GM18511 (cell line): ENCODE measurements around the gene RERE.
"Not testable (repeated sequence)": the region's sequence is repeated elsewhere in the genome, so short reads cannot be mapped to it uniquely, and the experiment has no call there.

Experiments used
- ATAC-seq: cut with Tn5 transposase; IDR thresholded peaks from one replicate; pipeline ENCODE4 v1.9.1; 2021; ENCODE audit warnings: mild to moderate bottlenecking, moderate library complexity; ENCODE audit not compliant: unreplicated experiment

The RERE gene

DNA sequence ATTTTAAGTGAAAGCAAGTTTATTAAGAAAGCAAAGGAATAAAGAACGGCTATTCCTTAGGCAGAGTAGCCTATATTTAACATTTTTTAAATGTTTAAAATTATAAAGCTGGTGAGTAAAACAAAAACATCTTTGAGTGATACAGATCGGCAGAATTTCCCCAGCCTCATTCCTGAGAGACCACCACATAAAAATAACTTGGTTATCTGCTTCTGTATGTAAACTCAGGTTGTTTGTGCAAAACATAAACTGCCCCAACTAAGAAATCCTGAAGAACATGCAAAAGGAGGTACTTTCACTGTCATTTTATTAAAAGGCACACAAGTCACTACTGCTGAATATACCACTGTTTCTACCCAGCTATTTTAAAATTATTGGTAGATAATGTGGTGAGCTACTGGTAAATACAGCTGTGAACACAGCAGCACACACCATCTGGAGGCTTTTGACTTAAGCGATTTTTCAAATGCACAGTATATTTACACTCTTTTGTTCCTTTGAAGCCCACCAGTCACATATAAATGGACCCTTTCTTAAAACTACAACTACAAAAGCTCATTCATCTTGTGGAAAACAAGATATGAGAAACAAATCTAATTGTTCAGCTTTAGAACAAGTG is 119.3 kb downstream of the RERE start:
- ATAC-seq, result no peak

- not testable (repeated sequence) for ATAC-seq
Measured at GRCh38 chr1:8695442-8695841, 122.0 kb downstream of the RERE start.

GRCh38 chr1:8693107-8693506 is 124.3 kb downstream of the RERE start:
- no peak for ATAC-seq

DNA sequence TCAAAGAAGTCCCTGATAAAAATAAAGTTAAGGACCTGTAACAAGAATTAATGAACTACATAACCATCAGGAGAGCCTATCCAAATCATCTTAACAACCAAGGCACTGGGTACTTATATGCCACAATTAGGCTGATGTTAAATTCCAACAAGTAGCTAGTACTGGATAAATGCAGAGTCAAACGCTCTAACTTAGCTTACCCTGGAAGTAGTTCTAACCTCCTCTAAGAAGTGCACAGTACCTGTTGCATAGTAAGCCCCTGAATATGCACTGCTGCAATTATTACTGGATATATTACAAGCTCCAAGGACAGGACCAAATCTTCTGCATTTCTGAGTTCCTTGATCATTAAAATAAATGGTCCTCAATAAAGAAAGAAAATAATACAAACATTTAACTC is 125.8 kb downstream of the RERE start:
- ATAC-seq, result no peak

DNA sequence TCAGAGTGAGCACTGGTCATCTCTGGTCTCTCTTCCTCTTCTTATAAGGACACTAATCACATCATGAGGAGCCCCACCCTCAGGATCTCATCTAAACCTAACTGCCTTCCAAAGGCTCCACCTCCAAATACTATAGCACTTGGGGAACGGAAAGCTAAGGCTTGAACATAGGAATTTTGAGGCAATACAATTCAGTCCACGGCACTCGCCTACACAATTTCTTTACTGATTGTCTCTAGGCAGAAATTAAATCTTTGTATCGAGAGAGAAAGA is 127.3 kb downstream of the RERE start:
- no peak for ATAC-seq

- ATAC-seq, result no peak
Measured at GRCh38 chr1:8689431-8690252, 127.8 kb downstream of the RERE start.

DNA sequence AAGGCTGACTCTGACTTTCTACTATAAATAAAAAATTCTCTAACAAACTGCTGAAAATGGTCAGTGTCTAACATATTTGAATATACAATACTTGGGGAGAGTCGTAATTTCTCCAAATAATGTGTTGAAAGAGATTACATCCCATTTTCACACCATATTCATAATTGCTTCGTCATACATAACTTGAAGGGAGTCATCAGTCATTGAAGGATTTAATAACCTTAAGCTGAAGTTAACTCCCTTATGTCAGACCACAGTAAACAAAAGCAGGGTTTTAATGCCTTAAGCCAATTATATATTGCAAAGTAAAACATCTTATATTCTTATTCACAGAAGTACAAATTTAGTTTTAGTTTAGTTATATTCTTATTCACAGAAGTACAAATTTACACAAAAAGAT is 129.9 kb downstream of the RERE start:
- ATAC-seq, result no peak

DNA sequence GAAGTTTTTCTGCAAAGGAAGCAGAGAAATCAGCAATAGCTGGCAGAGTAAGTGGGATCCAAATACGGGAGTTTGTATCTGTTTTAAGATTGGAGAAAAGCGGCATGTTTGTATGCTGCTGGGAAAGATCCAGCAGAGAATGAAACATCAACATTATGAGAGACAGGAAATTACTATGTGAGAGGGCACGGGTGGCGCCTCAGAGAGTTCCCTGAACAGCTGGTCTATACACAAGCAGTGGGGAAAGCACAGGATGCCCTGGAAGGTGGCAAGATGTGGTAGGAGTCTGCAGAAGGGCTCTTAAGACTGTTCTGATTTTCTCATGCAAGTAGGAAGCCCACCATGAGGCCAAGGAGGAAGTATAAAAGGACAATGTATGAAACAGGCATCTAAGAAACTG is 130.4 kb downstream of the RERE start:
- no peak for ATAC-seq

DNA sequence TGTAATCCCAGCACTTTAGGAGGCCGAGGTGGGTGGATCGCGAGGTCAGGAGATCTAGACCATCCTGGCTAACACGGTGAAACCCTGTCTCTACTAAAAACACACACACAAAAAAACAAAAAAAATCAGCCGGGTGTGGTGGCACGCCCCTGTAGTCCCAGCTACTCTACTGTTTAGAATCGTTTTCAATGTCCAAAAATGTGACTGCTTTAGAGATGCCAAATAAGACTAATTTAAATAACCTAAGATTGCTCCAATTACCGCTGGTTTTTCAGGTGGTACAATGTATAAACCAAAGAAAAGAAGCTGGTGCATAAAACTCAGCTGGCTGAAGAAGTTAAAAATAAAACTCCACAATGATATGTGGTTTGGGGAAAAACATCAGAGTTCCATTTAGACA is 132.0 kb downstream of the RERE start:
- no peak for ATAC-seq

DNA sequence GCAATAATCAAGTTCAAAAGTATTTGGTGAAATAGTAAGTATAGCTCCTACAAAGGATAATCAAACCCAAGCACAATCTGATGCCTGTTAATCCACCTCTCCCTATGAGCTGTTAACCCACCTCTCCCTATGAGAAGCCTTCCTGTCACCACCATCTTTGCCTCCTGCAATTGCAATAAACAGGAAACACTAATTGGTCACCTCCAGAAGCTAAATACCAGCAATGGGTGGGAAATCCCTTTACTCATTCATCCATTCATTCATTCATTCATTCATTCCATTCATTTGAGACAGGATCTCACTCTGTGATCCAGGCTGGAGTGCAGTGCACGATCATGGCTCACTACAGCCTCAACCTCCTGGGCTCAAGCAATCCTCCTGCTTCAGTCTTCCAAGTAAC is 132.8 kb downstream of the RERE start:
- no peak for ATAC-seq

- ATAC-seq, result no peak
Measured at GRCh38 chr1:8682573-8682972, 134.9 kb downstream of the RERE start.

DNA sequence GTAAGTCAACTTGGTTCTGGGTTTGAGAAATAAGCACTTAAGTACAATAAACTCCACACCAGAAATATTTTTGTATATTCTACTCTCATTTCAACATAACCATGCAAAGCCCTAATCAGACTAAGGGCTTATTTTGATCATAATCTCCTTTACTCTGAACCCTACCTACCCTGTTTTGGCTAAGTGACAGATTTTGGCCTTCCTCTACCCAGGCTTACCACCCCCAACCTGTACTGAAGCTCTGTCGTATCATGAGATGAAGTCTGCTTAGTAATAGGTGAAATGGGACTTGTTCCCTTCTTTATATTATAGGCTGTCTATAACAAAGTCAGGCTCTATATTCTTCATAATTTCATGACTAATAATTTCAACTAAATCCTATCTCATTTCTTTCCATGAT is 135.5 kb downstream of the RERE start:
- no peak for ATAC-seq

DNA sequence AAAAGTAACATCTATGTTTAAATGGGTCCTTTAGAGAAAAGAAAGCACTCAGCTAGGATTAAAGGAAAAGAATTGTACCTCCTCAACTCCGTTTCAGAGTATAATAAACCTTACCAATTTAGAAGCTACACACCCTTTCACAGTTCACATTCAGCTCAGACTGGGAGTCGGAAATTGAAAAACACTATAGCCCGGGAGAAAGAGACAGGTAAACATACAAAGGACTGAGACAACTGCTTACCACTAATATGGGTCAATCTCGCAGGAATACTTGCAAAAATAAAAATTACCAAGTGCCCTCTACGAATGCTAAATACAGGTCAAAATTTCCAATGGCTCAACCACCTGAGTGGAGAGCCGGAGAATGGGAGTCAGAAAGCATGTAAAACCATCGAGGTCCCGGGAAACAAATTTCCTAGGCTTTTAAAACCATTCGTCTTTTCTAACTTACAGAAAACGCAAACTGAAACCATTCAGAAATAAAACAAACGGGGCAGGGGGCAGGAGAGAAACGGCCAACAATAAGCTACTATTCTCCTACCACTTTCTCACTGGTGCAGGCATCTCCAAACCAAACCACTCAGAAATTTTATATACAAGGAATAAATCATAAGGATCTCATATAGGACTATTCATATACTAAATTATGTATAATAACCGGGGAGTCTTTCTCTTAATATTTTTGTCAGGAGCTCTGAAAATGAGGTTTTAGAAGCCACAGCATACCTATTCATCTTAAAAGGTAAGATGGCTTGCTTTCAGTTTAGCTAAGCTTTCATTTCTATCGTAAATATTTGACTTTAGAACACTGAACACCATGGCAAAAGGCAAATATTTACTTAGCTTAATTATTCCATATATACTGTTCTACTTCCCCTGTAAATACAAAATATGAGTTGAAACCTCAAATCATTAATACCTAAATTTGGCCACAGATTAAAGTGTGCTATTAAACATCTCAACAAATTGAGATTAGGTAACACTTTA is 136.5 kb downstream of the RERE start:
- ATAC-seq, result no peak

- no peak for ATAC-seq
Measured at GRCh38 chr1:8679929-8680663, 137.3 kb downstream of the RERE start.

- ATAC-seq, result no peak
Measured at GRCh38 chr1:8679395-8679800, 138.0 kb downstream of the RERE start.

DNA sequence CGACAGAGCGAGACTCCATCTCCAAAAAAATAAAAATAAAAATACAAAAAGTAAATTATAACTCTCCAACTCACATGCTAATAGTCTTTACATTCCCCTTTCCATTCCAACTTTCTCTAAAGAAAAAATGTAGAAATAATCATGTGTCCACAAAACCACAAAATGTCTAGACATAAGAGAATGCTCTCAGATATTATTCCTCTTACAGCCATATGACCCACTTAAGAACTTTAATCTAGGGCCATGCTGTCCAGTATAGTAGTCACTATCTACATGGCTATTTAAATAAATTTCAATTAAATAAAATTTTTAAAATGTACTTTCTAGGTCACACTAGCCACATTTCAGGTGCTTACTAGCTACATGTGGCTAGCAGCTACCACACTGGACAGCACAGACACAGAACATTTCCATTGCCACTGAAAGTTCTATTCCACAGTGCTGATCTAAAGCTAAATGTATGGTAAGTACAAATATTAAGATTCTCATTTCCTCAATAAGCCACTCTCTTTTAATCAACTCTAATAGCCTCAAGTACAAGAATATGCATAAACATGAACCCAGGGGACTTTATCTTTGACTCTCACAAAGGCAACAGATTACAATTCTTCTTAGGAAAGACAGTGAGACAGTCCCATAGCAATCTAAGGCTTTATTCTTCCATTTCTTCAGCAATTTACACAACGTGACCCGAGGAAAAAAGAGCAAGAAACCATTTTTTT is 138.6 kb downstream of the RERE start:
- no peak for ATAC-seq

- ATAC-seq, result no peak
Measured at GRCh38 chr1:8677782-8678181, 139.7 kb downstream of the RERE start.

GRCh38 chr1:8676813-8677212 is 140.6 kb downstream of the RERE start:
- ATAC-seq, result no peak

- ATAC-seq, result no peak
Measured at GRCh38 chr1:8676072-8676471, 141.4 kb downstream of the RERE start.

DNA sequence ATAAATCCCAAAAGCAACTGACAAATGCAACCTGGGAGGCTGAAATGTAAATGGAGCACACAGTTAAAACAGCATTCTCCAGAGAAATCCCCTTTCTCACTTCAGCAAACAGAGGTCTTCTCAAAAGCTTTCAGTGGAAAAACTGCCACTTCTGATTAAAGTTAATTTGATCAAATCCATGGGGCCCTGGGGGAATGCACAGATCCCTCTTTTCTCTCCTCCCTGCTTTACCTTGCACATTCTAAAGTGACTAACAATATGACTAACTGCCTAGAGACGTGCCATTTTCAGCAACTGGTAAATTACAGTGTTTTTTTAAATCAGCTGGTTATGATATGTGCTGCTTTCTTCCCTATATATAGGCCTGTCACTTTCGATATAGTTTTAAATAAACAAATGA is 142.5 kb downstream of the RERE start:
- ATAC-seq, result no peak
